Measurements from ENCODE around the gene TMEM169.

The TMEM169 gene

GRCh38 chr2:216108310-216108966 is 26.7 kb downstream of the TMEM169 start:
- no peak overlapping the region for H3K27ac ChIP-seq (ENCODE audit: low read length, poor library complexity, severe bottlenecking)
- H3K18ac ChIP-seq (ENCODE audit: low read depth in 1 of 2, low read length in 2 of 2): no peak overlapping the region
- peak overlapping the region in 1 of 2 experiments; percentile 77 for H3K4me3 ChIP-seq (ENCODE audit: insufficient read depth in 1 of 2, low read depth in 1 of 2, low read length in 2 of 2)
- peaks cover 0 to 3% of the 10 kb centered on the region in 2 experiments for H3K27me3 ChIP-seq (ENCODE audit: control insufficient read depth in 1 of 2, insufficient read depth in 1 of 2, low read length in 2 of 2)
- peak overlapping the region; percentile 89 for H4K8ac ChIP-seq (ENCODE audit: low read length)
- H2BK12ac ChIP-seq (ENCODE audit: low read length in 2 of 2): no peak overlapping the region
- H4K91ac ChIP-seq (ENCODE audit: low read length): no peak overlapping the region
- peaks cover 4% of the 10 kb centered on the region for H3K4me1 ChIP-seq (ENCODE audit: control insufficient read depth, insufficient read depth, low read depth, low read length)
- H2AK5ac ChIP-seq (ENCODE audit: low read length, severe bottlenecking): peak overlapping the region; percentile 56
- H3K4ac ChIP-seq (ENCODE audit: low read depth in 1 of 2, low read length in 2 of 2): peak overlapping the region in 1 of 2 experiments; percentile 70
- peak overlapping the region; percentile 44 for H3K4me2 ChIP-seq (ENCODE audit: low read length, poor library complexity, severe bottlenecking)
- WGBS: 49% methylated on average over 5 of the region's 6 CpGs
- no peak overlapping the region for H2BK15ac ChIP-seq (ENCODE audit: low read depth, poor library complexity, severe bottlenecking)
- H3K9ac ChIP-seq (ENCODE audit: low read length): peak overlapping the region; percentile 98
- peaks cover 1 to 31% of the 10 kb centered on the region in 2 experiments for H3K36me3 ChIP-seq (ENCODE audit: control insufficient read depth in 1 of 2, insufficient read depth in 2 of 2, low read depth in 1 of 2, low read length in 2 of 2)
- H3K79me1 ChIP-seq (replicated peaks; ENCODE audit: low read length, poor library complexity, severe bottlenecking): no peaks in the 10 kb centered on the region
- no peak overlapping the region for H3K23ac ChIP-seq (ENCODE audit: low read length in 2 of 2)
- peak overlapping the region; percentile 30 for H2BK120ac ChIP-seq (ENCODE audit: low read depth, low read length)
- H2BK5ac ChIP-seq (ENCODE audit: low read depth, low read length, poor library complexity, severe bottlenecking): no peak overlapping the region
- no peaks in the 10 kb centered on the region for H3K9me3 ChIP-seq (ENCODE audit: control insufficient read depth, low read length)
- no peak overlapping the region for H3K14ac ChIP-seq (ENCODE audit: low read length in 2 of 2)
- H2AFZ ChIP-seq (ENCODE audit: low read depth, low read length): no peak overlapping the region
- no peak for DNase-seq

GRCh38 chr2:216108967-216109921 is 27.5 kb downstream of the TMEM169 start, which contains the start of gene XRCC5:
Gene XRCC5 (plus strand): TSS chr2:216109348. CDS start chr2:216109437, 89 bp downstream.
- Histone ChIP-seq H2BK15ac (ENCODE audit: low read depth, poor library complexity, severe bottlenecking) (no peak within 1 kb of the TSS), H3K4me1 (ENCODE audit: control insufficient read depth, insufficient read depth, low read depth, low read length) (peaks cover 4% of the 10 kb centered on the region), H3K79me1 (replicated peaks; ENCODE audit: low read length, poor library complexity, severe bottlenecking) (no peaks in the 10 kb centered on the region), H2BK120ac (ENCODE audit: low read depth, low read length) (peak within 1 kb of the TSS; percentile 30), H3K27ac (ENCODE audit: low read length, poor library complexity, severe bottlenecking) (peak within 1 kb of the TSS; percentile 87), H2AFZ (ENCODE audit: low read depth, low read length) (peak within 1 kb of the TSS; percentile 24), H3K9ac (ENCODE audit: low read length) (peak within 1 kb of the TSS; percentile 98), H3K36me3 (ENCODE audit: control insufficient read depth in 1 of 2, insufficient read depth in 2 of 2, low read depth in 1 of 2, low read length in 2 of 2) (peaks cover 5 to 39% of the 10 kb centered on the region in 2 experiments), H4K8ac (ENCODE audit: low read length) (peak within 1 kb of the TSS; percentile 89), H2BK5ac (ENCODE audit: low read depth, low read length, poor library complexity, severe bottlenecking) (peak within 1 kb of the TSS; percentile 83), H3K4me3 (ENCODE audit: insufficient read depth in 1 of 2, low read depth in 1 of 2, low read length in 2 of 2) (peak within 1 kb of the TSS; percentile 88 to 96), H3K23ac (ENCODE audit: low read length in 2 of 2) (peak within 1 kb of the TSS in 1 of 2 experiments; percentile 12), H3K9me3 (ENCODE audit: control insufficient read depth, low read length) (no peaks in the 10 kb centered on the region), H3K18ac (ENCODE audit: low read depth in 1 of 2, low read length in 2 of 2) (peak within 1 kb of the TSS; percentile 31 to 82), H3K4me2 (ENCODE audit: low read length, poor library complexity, severe bottlenecking) (peak within 1 kb of the TSS; percentile 74), H4K91ac (ENCODE audit: low read length) (peak within 1 kb of the TSS; percentile 57), H3K14ac (ENCODE audit: low read length in 2 of 2) (peak within 1 kb of the TSS in 1 of 2 experiments; percentile 62), H2AK5ac (ENCODE audit: low read length, severe bottlenecking) (peak within 1 kb of the TSS; percentile 90), H3K4ac (ENCODE audit: low read depth in 1 of 2, low read length in 2 of 2) (peak within 1 kb of the TSS in 1 of 2 experiments; percentile 90), H3K27me3 (ENCODE audit: control insufficient read depth in 1 of 2, insufficient read depth in 1 of 2, low read length in 2 of 2) (peaks cover 0 to 3% of the 10 kb centered on the region in 2 experiments), H2BK12ac (ENCODE audit: low read length in 2 of 2) (no peak within 1 kb of the TSS)
- peak; percentile 95 for DNase-seq
- under 1% methylated on average over 49 of the region's 57 CpGs for WGBS

- peaks cover 0 to 1% of the 10 kb centered on the region in 2 experiments for H3K27me3 ChIP-seq (ENCODE audit: control insufficient read depth in 1 of 2, insufficient read depth in 1 of 2, low read length in 2 of 2)
- H3K9me3 ChIP-seq (ENCODE audit: control insufficient read depth, low read length): no peaks in the 10 kb centered on the region
- H3K27ac ChIP-seq (ENCODE audit: low read length, poor library complexity, severe bottlenecking): peak overlapping the region; percentile 87
- no peak overlapping the region for H2BK12ac ChIP-seq (ENCODE audit: low read length in 2 of 2)
- peaks cover 6% of the 10 kb centered on the region for H3K4me1 ChIP-seq (ENCODE audit: control insufficient read depth, insufficient read depth, low read depth, low read length)
- H2BK5ac ChIP-seq (ENCODE audit: low read depth, low read length, poor library complexity, severe bottlenecking): no peak overlapping the region
- H3K14ac ChIP-seq (ENCODE audit: low read length in 2 of 2): no peak overlapping the region
- no peak overlapping the region for H4K91ac ChIP-seq (ENCODE audit: low read length)
- H2BK15ac ChIP-seq (ENCODE audit: low read depth, poor library complexity, severe bottlenecking): no peak overlapping the region
- peak overlapping the region in 1 of 2 experiments; percentile 96 for H3K4me3 ChIP-seq (ENCODE audit: insufficient read depth in 1 of 2, low read depth in 1 of 2, low read length in 2 of 2)
- H2AK5ac ChIP-seq (ENCODE audit: low read length, severe bottlenecking): peak overlapping the region; percentile 82
- H3K4me2 ChIP-seq (ENCODE audit: low read length, poor library complexity, severe bottlenecking): peak overlapping the region; percentile 74
- H3K23ac ChIP-seq (ENCODE audit: low read length in 2 of 2): no peak overlapping the region
- H3K4ac ChIP-seq (ENCODE audit: low read depth in 1 of 2, low read length in 2 of 2): no peak overlapping the region
- H3K36me3 ChIP-seq (ENCODE audit: control insufficient read depth in 1 of 2, insufficient read depth in 2 of 2, low read depth in 1 of 2, low read length in 2 of 2): peaks cover 8 to 42% of the 10 kb centered on the region in 2 experiments
- no peak overlapping the region for H3K18ac ChIP-seq (ENCODE audit: low read depth in 1 of 2, low read length in 2 of 2)
- peaks cover 2% of the 10 kb centered on the region for H3K79me1 ChIP-seq (replicated peaks; ENCODE audit: low read length, poor library complexity, severe bottlenecking)
- peak overlapping the region; percentile 98 for H3K9ac ChIP-seq (ENCODE audit: low read length)
- H2BK120ac ChIP-seq (ENCODE audit: low read depth, low read length): no peak overlapping the region
- WGBS: 0% methylated on average over 4 of the region's 10 CpGs
- no peak overlapping the region for H2AFZ ChIP-seq (ENCODE audit: low read depth, low read length)
- H4K8ac ChIP-seq (ENCODE audit: low read length): no peak overlapping the region
- DNase-seq: peak; percentile 78
These were observed 28.4 kb downstream of the TMEM169 start for GRCh38 chr2:216109962-216110614.

Data from mesenchymal stem cell (in vitro differentiated cells and primary cell).